Measurements from ENCODE around the gene C1QTNF5.

- TF ChIP-seq, protein P1, sequence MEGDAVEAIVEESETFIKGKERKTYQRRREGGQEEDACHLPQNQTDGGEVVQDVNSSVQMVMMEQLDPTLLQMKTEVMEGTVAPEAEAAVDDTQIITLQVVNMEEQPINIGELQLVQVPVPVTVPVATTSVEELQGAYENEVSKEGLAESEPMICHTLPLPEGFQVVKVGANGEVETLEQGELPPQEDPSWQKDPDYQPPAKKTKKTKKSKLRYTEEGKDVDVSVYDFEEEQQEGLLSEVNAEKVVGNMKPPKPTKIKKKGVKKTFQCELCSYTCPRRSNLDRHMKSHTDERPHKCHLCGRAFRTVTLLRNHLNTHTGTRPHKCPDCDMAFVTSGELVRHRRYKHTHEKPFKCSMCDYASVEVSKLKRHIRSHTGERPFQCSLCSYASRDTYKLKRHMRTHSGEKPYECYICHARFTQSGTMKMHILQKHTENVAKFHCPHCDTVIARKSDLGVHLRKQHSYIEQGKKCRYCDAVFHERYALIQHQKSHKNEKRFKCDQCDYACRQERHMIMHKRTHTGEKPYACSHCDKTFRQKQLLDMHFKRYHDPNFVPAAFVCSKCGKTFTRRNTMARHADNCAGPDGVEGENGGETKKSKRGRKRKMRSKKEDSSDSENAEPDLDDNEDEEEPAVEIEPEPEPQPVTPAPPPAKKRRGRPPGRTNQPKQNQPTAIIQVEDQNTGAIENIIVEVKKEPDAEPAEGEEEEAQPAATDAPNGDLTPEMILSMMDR (conservative IDR thresholded peaks at IDR 0.05) = no peak
- no peak for TF ChIP-seq ZFX (IDR thresholded peaks at IDR 0.05)
These were observed 12.2 kb upstream of the C1QTNF5 start for GRCh38 chr11:119352857-119353260.
